NOMO-1 treated with DMSO at 0.1 percent for 48 hours (cell line): ENCODE measurements around the gene OR4F15.

Experiments
- DNase-seq: peaks from one replicate; lab custom pipeline; 2025; ENCODE audit not compliant: unreplicated experiment; lab: John Stamatoyannopoulos, UW

Gene OR4F15

DNA sequence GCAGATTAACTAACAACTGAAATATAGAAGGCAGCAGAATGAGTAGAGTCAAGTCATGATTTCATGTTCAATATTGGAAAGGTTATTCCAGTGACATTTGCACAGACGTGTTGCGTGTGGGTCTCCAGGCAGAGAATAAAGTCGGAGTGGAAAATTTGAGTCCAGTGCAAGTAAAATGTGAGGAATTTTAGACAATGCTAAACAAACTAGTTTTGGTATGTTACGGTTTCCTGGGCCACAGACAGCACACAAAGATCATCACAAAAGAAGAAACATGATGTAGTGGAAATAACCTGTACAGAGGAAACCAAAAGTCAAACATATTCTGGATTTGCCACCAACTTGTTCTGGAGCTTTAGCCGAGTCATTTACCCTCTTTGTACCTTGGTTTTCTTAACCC, 8.3 kb upstream of the OR4F15 start:
- DNase-seq = no peak

DNA sequence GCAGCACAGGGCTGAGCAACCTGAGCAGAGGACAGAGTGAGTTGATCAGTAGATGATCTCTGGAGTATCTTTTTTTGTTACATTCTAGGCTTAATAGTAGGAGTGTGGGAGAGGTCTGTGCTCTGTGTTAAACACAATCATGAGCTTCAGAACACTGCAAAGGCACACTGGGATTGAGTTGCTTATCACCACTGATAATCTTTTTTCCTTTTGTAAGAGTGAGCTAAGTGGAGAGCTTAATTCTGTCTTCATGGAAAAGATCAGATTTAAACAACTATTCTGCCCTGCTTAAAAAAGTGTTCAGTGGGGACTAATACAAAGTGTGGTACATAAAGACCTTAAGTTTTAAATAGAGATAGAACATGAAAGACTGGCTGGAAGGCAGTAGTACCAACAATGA, 7.6 kb upstream of the OR4F15 start:
- no peak for DNase-seq

- DNase-seq = no peak
These were observed 7.1 kb upstream of the OR4F15 start for GRCh38 chr15:101804941-101805340.

DNA sequence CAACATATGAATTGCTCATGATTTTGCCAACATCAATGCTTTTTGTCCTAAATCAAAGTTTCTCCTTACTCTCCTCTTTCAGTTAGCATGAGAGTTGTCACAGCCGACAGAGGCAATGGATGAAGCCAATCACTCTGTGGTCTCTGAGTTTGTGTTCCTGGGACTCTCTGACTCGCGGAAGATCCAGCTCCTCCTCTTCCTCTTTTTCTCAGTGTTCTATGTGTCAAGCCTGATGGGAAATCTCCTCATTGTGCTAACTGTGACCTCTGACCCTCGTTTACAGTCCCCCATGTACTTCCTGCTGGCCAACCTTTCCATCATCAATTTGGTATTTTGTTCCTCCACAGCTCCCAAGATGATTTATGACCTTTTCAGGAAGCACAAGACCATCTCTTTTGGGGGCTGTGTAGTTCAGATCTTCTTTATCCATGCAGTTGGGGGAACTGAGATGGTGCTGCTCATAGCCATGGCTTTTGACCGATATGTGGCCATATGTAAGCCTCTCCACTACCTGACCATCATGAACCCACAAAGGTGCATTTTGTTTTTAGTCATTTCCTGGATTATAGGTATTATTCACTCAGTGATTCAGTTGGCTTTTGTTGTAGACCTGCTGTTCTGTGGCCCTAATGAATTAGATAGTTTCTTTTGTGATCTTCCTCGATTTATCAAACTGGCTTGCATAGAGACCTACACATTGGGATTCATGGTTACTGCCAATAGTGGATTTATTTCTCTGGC, 6.2 kb upstream of the OR4F15 start:
- no peak for DNase-seq

GRCh38 chr15:101807345-101807945, 4.6 kb upstream of the OR4F15 start:
- DNase-seq = no peak

DNA sequence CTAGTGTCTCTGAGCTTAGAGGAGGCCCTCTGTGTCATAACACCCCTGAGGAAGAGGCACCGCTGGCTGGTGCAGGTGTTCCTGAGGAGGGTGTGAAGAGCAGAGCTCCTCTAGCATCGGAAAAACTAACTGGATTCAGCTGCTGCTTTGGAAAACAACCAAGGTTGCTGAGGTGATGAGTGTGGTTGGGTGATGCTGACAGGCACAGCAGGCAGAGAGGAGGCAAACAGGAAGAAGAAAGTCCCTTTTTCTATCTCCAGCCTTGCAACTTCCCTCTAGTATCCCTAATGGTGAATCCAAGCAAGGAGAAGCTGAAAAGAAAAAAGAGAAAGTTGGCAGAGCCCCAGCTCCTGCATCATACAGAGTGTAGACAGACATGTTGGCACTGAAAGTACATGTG, 3.8 kb upstream of the OR4F15 start:
- DNase-seq = no peak

DNA sequence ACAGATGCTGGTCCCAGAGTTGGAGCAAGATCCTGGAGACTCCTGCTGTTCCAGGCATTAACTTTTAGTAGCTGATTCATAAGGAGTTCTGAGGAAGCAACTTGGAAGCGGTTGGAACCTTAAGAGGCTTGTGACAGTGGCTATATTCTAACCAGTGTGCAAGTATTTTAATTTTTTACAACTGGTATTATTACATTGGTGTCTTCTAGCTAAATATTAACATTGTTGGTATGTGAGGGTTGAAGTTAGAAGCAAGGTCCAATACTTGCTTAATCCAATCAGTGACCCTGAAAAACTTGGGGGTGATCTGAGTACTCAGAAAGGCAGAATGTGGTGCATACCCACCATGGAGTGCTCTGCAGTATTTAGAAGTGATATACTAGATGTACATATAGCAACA, 1.5 kb upstream of the OR4F15 start:
- DNase-seq = no peak

GRCh38 chr15:101810876-101811275, 1.1 kb upstream of the OR4F15 start:
- no peak for DNase-seq

GRCh38 chr15:101813803-101814534, 2.0 kb downstream of the OR4F15 start:
- no peak for DNase-seq

- no peak for DNase-seq
These were observed 8.8 kb downstream of the OR4F15 start for GRCh38 chr15:101820781-101821180.

DNA sequence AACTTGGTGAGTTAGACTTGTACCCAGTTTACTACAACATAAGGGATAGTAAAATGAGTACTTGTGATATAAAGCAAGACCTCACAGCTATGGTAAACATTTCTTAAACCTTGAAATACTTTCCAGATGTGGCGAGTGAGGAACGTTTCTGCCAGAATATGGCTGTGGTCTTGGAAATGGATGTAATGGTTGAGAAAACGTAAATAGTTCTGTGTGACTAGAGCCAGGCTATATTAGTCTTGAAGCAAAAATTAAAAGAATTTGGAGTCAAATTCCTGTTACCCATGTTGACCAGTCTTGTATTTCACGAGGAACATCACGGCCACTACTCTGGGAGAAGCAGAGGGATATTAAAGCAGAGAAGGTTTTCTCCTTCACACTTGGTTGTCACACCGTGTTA, 15.3 kb downstream of the OR4F15 start:
- DNase-seq = no peak

DNA sequence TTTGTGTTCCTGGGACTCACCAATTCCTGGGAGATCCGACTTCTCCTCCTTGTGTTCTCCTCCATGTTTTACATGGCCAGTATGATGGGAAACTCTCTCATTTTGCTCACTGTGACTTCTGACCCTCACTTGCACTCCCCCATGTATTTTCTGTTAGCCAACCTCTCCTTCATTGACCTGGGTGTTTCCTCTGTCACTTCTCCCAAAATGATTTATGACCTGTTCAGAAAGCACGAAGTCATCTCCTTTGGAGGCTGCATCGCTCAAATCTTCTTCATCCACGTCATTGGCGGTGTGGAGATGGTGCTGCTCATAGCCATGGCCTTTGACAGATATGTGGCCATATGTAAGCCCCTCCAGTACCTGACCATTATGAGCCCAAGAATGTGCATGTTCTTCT, 16.8 kb downstream of the OR4F15 start:
- DNase-seq = no peak

GRCh38 chr15:101841656-101842055, 29.7 kb downstream of the OR4F15 start:
- no peak for DNase-seq

- no peak for DNase-seq
These were observed 32.9 kb downstream of the OR4F15 start for GRCh38 chr15:101844916-101845315.

DNA sequence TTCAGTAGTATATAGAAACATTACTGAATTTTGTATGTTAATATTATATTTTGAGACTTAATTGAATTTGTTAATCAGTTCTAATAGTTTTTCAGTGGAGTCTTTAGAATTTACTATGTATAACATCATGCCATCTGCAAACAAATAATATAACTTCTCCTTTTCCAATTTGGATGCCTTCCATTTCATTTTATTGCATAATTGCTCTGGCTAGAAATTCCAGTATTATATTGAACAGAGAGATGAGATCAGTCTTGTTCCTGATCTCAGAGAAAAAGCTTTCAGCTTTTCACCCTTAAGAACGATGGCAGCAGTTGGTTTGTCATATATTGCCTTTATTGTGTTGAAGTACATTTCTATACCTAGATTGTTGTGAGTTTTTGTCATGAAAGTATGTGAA, 40.4 kb downstream of the OR4F15 start:
- DNase-seq = no peak
